PFSK-1 (cell line): ENCODE data around the gene TREML2.

ENCODE experiments used
- FOXP2 ChIP-seq: optimal IDR thresholded peaks from 2 replicates; pipeline ENCODE3; 2011; ENCODE audit warnings: borderline replicate concordance, control low read depth, inconsistent platforms; ENCODE audit not compliant: insufficient read depth; ENCODE audit errors: extremely low read length, extremely low read depth
- POLR2AphosphoS5 ChIP-seq: IDR thresholded peaks from 2 replicates; pipeline ENCODE4 v1.6.1; 2012; ENCODE audit warnings: low read depth, mild to moderate bottlenecking, control low read depth, low read length, moderate library complexity
- SIN3A ChIP-seq: IDR thresholded peaks from 2 replicates; pipeline ENCODE4 v1.6.1; 2012; ENCODE audit warnings: mild to moderate bottlenecking, low read length, moderate library complexity, borderline replicate concordance; ENCODE audit not compliant: insufficient read depth
- TAF1 ChIP-seq: IDR thresholded peaks from 2 replicates; pipeline ENCODE4 v1.6.1; 2012; ENCODE audit warnings: low read length, control low read depth, borderline replicate concordance; ENCODE audit not compliant: insufficient read depth
- TF ChIP-seq, protein P1 (sequence below), 2 experiments: IDR thresholded peaks; 2 replicates each; pipeline versions ENCODE4 v1.6.1 to v1.8.0; 2011 to 2012; ENCODE audit warnings: low read depth in 2 of 2, low read length in 2 of 2, control low read depth in 1 of 2, inconsistent platforms in 1 of 2, mild to moderate bottlenecking in 1 of 2, moderate library complexity in 1 of 2; ENCODE audit not compliant: insufficient read depth in 1 of 2

Gene TREML2

DNA sequence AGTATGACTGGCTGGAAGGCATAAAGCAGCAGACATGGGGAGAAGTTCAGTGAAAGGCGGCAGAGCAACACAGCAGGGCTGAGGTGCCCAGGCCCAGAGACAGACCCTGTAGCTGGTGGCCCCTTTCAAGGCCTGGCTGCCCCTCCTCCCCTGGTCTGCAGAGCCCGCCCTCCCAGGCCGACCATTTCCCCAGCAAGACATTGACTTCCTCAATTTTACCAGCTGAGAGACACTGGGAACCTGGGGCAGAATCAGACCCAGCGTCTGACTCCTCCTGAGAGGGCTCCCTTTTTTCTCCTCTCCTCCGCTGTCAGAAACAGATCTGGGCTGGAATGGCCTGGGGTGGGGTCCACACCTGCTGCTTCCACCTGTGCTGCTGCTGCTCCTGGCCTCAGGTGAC is 27.1 kb upstream of the TREML2 start, which contains the start of gene TREML4:
TSS of gene TREML4 (plus strand) at position 254 of the 400 bp plus-strand sequence. CDS start at position 333, 79 bp downstream.
- TF ChIP-seq TAF1 (no peak), FOXP2 (no peak), SIN3A (no peak), POLR2AphosphoS5 (no peak)
- TF ChIP-seq, protein P1, sequence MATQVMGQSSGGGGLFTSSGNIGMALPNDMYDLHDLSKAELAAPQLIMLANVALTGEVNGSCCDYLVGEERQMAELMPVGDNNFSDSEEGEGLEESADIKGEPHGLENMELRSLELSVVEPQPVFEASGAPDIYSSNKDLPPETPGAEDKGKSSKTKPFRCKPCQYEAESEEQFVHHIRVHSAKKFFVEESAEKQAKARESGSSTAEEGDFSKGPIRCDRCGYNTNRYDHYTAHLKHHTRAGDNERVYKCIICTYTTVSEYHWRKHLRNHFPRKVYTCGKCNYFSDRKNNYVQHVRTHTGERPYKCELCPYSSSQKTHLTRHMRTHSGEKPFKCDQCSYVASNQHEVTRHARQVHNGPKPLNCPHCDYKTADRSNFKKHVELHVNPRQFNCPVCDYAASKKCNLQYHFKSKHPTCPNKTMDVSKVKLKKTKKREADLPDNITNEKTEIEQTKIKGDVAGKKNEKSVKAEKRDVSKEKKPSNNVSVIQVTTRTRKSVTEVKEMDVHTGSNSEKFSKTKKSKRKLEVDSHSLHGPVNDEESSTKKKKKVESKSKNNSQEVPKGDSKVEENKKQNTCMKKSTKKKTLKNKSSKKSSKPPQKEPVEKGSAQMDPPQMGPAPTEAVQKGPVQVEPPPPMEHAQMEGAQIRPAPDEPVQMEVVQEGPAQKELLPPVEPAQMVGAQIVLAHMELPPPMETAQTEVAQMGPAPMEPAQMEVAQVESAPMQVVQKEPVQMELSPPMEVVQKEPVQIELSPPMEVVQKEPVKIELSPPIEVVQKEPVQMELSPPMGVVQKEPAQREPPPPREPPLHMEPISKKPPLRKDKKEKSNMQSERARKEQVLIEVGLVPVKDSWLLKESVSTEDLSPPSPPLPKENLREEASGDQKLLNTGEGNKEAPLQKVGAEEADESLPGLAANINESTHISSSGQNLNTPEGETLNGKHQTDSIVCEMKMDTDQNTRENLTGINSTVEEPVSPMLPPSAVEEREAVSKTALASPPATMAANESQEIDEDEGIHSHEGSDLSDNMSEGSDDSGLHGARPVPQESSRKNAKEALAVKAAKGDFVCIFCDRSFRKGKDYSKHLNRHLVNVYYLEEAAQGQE (IDR thresholded peaks at IDR 0.05; ENCODE audit: insufficient read depth in 1 of 2, low read depth in 2 of 2, low read length in 2 of 2): no peak

DNA sequence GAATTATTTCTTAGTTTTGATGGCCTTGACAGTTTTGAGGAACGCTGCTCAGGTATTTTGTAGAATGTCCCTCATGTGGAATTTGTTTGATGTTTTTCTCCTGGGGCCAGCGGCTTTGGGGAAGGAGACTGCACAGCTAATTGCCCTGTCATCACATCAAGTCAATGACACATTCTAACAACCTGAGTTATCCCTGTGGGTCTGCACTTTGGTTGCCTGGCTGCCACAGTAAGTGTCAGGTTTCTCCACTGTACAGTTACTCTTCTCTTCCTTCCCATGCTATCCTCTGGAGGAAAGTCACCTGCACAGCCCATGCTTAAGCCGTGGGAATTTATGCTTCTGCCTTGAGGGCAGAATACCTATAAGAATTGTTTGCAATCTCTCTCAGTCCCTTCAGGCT is 25.8 kb upstream of the TREML2 start:
- TF ChIP-seq TAF1 (no peak), POLR2AphosphoS5 (no peak), SIN3A (no peak), FOXP2 (no peak)
- TF ChIP-seq, protein P1 (IDR thresholded peaks at IDR 0.05; ENCODE audit: insufficient read depth in 1 of 2, low read depth in 2 of 2, low read length in 2 of 2): no peak

DNA sequence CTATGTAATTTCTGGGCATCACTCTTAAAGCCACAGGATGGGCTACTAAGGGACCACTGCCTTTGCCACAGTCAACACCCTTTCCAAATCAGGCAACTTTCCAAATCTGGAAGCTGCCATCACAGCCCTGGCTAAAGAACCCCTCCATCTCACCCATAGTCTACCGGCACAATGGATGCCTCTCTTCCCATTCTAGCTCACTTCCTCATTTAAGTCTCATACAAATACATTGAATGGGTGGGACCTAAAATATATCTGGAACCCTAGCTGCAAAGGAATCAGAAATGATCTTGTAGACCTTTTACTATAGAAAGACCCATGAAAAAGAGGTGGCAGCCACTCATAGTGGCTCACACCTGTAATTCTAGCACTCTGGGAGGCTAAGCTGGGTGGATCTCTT is 23.9 kb upstream of the TREML2 start:
- TF ChIP-seq, protein P1 (IDR thresholded peaks at IDR 0.05; ENCODE audit: insufficient read depth in 1 of 2, low read depth in 2 of 2, low read length in 2 of 2): no peak
- TF ChIP-seq FOXP2 (no peak), TAF1 (no peak), SIN3A (no peak), POLR2AphosphoS5 (no peak)

DNA sequence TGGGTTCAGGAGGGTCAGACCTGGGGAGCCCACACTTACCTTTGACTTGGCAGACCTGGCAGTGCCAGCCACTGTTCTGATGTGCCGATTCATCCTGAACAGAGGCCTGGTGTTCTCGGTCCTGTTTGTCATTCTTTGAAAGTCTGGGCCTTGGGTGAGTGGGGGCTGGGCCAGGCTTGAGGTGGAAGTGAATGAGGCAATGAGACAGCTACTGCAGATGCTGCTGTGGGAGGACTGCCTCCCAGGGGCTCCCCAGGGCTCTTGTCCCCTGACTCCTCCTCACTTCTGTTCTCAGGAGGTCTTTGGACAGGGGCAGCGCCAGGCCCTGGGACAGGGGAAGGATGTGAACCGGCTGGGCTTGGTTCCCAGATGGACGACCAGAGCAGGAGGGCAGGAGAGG is 21.6 kb upstream of the TREML2 start:
- TF ChIP-seq POLR2AphosphoS5: no peak
- no peak for TF ChIP-seq SIN3A
- TF ChIP-seq, protein P1 (IDR thresholded peaks at IDR 0.05; ENCODE audit: insufficient read depth in 1 of 2, low read depth in 2 of 2, low read length in 2 of 2): no peak

DNA sequence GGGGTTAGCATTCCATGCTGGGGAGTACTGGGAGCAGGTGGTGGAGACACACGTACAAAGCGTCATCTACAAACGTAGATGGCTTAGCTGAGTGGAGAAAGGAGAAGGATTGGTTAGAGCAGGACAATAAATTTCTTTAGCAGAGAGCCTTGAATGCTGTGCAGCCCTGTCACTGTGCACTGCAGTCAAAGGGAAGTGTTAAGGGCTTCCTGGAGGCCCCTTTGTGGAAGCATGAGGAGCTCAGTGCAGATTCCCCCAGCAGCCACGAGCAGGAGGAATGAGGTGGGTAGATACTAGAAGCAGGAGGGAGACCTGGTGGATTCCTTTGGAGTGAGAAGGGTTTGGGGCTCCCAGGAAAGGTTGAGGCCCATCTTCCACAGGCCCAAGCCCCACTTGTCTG is 21.1 kb upstream of the TREML2 start:
- TF ChIP-seq TAF1: no peak
- TF ChIP-seq, protein P1 (IDR thresholded peaks at IDR 0.05; ENCODE audit: insufficient read depth in 1 of 2, low read depth in 2 of 2, low read length in 2 of 2): no peak
- no peak for TF ChIP-seq SIN3A
- TF ChIP-seq FOXP2: no peak
- no peak for TF ChIP-seq POLR2AphosphoS5
